Measurements from ENCODE around the gene RAD51AP1.

RAD51AP1 gene

GRCh38 chr12:4545195-4545594, 6.5 kb downstream of the RAD51AP1 start:
- Histone ChIP-seq H3K27ac (ENCODE audit: insufficient read depth, low read depth, low read length, poor library complexity, severe bottlenecking) (no peak overlapping the region), H3K27me3 (ENCODE audit: control insufficient read depth, insufficient read depth, low read length, poor library complexity, severe bottlenecking) (no peaks in the 10 kb centered on the region), H3K4me1 (ENCODE audit: control insufficient read depth, insufficient read depth, low read length) (no peaks in the 10 kb centered on the region), H3K9me3 (ENCODE audit: control insufficient read depth, low read length) (no peaks in the 10 kb centered on the region), H3K36me3 (ENCODE audit: control insufficient read depth, insufficient read depth, low read length) (peaks cover 27% of the 10 kb centered on the region), H3K4me3 (ENCODE audit: insufficient read depth, low read depth, low read length) (no peak overlapping the region)
- WGBS, 2 experiments = 97 to 100% methylated on average over 1 of the region's 1 CpG

GRCh38 chr12:4552191-4552590, 13.5 kb downstream of the RAD51AP1 start:
- H3K36me3 ChIP-seq (ENCODE audit: control insufficient read depth, insufficient read depth, low read length) = peaks cover 32% of the 10 kb centered on the region

GRCh38 chr12:4553943-4554342, 15.3 kb downstream of the RAD51AP1 start:
- H3K27ac ChIP-seq (ENCODE audit: insufficient read depth, low read depth, low read length, poor library complexity, severe bottlenecking) = no peak overlapping the region
- peaks cover 18% of the 10 kb centered on the region for H3K36me3 ChIP-seq (ENCODE audit: control insufficient read depth, insufficient read depth, low read length)
- no peak overlapping the region for H3K4me3 ChIP-seq (ENCODE audit: insufficient read depth, low read depth, low read length)
- no peaks in the 10 kb centered on the region for H3K4me1 ChIP-seq (ENCODE audit: control insufficient read depth, insufficient read depth, low read length)
- no peaks in the 10 kb centered on the region for H3K9me3 ChIP-seq (ENCODE audit: control insufficient read depth, low read length)
- 91 to 97% methylated on average over 4 of the region's 4 CpGs for WGBS, 2 experiments
- H3K27me3 ChIP-seq (ENCODE audit: control insufficient read depth, insufficient read depth, low read length, poor library complexity, severe bottlenecking) = no peaks in the 10 kb centered on the region

More at GRCh38 chr12:4552191-4552590, 13.5 kb downstream of the RAD51AP1 start:
- H3K27me3 ChIP-seq (ENCODE audit: control insufficient read depth, insufficient read depth, low read length, poor library complexity, severe bottlenecking) = no peaks in the 10 kb centered on the region
- H3K9me3 ChIP-seq (ENCODE audit: control insufficient read depth, low read length) = no peaks in the 10 kb centered on the region
- H3K27ac ChIP-seq (ENCODE audit: insufficient read depth, low read depth, low read length, poor library complexity, severe bottlenecking) = no peak overlapping the region
- H3K4me3 ChIP-seq (ENCODE audit: insufficient read depth, low read depth, low read length) = no peak overlapping the region
- H3K4me1 ChIP-seq (ENCODE audit: control insufficient read depth, insufficient read depth, low read length) = no peaks in the 10 kb centered on the region
- WGBS, 2 experiments = 96% methylated on average over 1 of the region's 1 CpG

GRCh38 chr12:4555804-4556203, 17.1 kb downstream of the RAD51AP1 start:
- H3K4me1 ChIP-seq (ENCODE audit: control insufficient read depth, insufficient read depth, low read length) = no peaks in the 10 kb centered on the region
- peaks cover 13% of the 10 kb centered on the region for H3K36me3 ChIP-seq (ENCODE audit: control insufficient read depth, insufficient read depth, low read length)
- H3K27ac ChIP-seq (ENCODE audit: insufficient read depth, low read depth, low read length, poor library complexity, severe bottlenecking) = no peak overlapping the region
- H3K27me3 ChIP-seq (ENCODE audit: control insufficient read depth, insufficient read depth, low read length, poor library complexity, severe bottlenecking) = no peaks in the 10 kb centered on the region
- H3K4me3 ChIP-seq (ENCODE audit: insufficient read depth, low read depth, low read length) = no peak overlapping the region
- H3K9me3 ChIP-seq (ENCODE audit: control insufficient read depth, low read length) = no peaks in the 10 kb centered on the region
- 93 to 95% methylated on average over 2 of the region's 2 CpGs for WGBS, 2 experiments

GRCh38 chr12:4556735-4557530, 18.2 kb downstream of the RAD51AP1 start:
- Histone ChIP-seq H3K27me3 (ENCODE audit: control insufficient read depth, insufficient read depth, low read length, poor library complexity, severe bottlenecking) (no peaks in the 10 kb centered on the region), H3K4me3 (ENCODE audit: insufficient read depth, low read depth, low read length) (no peak overlapping the region), H3K27ac (ENCODE audit: insufficient read depth, low read depth, low read length, poor library complexity, severe bottlenecking) (no peak overlapping the region), H3K9me3 (ENCODE audit: control insufficient read depth, low read length) (no peaks in the 10 kb centered on the region), H3K36me3 (ENCODE audit: control insufficient read depth, insufficient read depth, low read length) (peaks cover 13% of the 10 kb centered on the region), H3K4me1 (ENCODE audit: control insufficient read depth, insufficient read depth, low read length) (peaks cover 4% of the 10 kb centered on the region)
- 72 to 96% methylated on average over 2 of the region's 2 CpGs for WGBS, 2 experiments

- 95 to 96% methylated on average over 5 of the region's 5 CpGs for WGBS, 2 experiments
- Histone ChIP-seq H3K4me1 (ENCODE audit: control insufficient read depth, insufficient read depth, low read length) (peaks cover 4% of the 10 kb centered on the region), H3K27ac (ENCODE audit: insufficient read depth, low read depth, low read length, poor library complexity, severe bottlenecking) (no peak overlapping the region), H3K4me3 (ENCODE audit: insufficient read depth, low read depth, low read length) (no peak overlapping the region), H3K36me3 (ENCODE audit: control insufficient read depth, insufficient read depth, low read length) (peaks cover 11% of the 10 kb centered on the region), H3K27me3 (ENCODE audit: control insufficient read depth, insufficient read depth, low read length, poor library complexity, severe bottlenecking) (peaks cover 3% of the 10 kb centered on the region), H3K9me3 (ENCODE audit: control insufficient read depth, low read length) (no peaks in the 10 kb centered on the region)
Measured at GRCh38 chr12:4557586-4557985, 18.9 kb downstream of the RAD51AP1 start.

- Histone ChIP-seq H3K36me3 (ENCODE audit: control insufficient read depth, insufficient read depth, low read length) (peaks cover 6% of the 10 kb centered on the region), H3K27ac (ENCODE audit: insufficient read depth, low read depth, low read length, poor library complexity, severe bottlenecking) (no peak overlapping the region), H3K4me1 (ENCODE audit: control insufficient read depth, insufficient read depth, low read length) (peaks cover 4% of the 10 kb centered on the region), H3K27me3 (ENCODE audit: control insufficient read depth, insufficient read depth, low read length, poor library complexity, severe bottlenecking) (peaks cover 8% of the 10 kb centered on the region), H3K4me3 (ENCODE audit: insufficient read depth, low read depth, low read length) (no peak overlapping the region), H3K9me3 (ENCODE audit: control insufficient read depth, low read length) (no peaks in the 10 kb centered on the region)
- no CpG with 5 or more reads among the region's 2 CpGs for WGBS, 2 experiments
Measured at GRCh38 chr12:4558171-4558570, 19.5 kb downstream of the RAD51AP1 start.

- peaks cover 12% of the 10 kb centered on the region for H3K27me3 ChIP-seq (ENCODE audit: control insufficient read depth, insufficient read depth, low read length, poor library complexity, severe bottlenecking)
- H3K27ac ChIP-seq (ENCODE audit: insufficient read depth, low read depth, low read length, poor library complexity, severe bottlenecking) = no peak within 1 kb of the TSS
- H3K36me3 ChIP-seq (ENCODE audit: control insufficient read depth, insufficient read depth, low read length) = no peaks in the 10 kb centered on the region
- no peaks in the 10 kb centered on the region for H3K9me3 ChIP-seq (ENCODE audit: control insufficient read depth, low read length)
- peaks cover 4% of the 10 kb centered on the region for H3K4me1 ChIP-seq (ENCODE audit: control insufficient read depth, insufficient read depth, low read length)
- no peak within 1 kb of the TSS for H3K4me3 ChIP-seq (ENCODE audit: insufficient read depth, low read depth, low read length)
- WGBS, 2 experiments = 25% methylated on average over 44 of the region's 44 CpGs
Measured at GRCh38 chr12:4562034-4562657, 23.5 kb downstream of the RAD51AP1 start, which contains the start of gene DYRK4. Gene DYRK4, plus strand, starts transcription at chr12:4562208. Its CDS starts 38 bp downstream, at chr12:4562246.

GRCh38 chr12:4563336-4563735, 24.6 kb downstream of the RAD51AP1 start:
- WGBS, 2 experiments = 91 to 92% methylated on average over 3 of the region's 3 CpGs

GRCh38 chr12:4564818-4565217, 26.1 kb downstream of the RAD51AP1 start:
- Histone ChIP-seq H3K9me3 (ENCODE audit: control insufficient read depth, low read length) (no peaks in the 10 kb centered on the region), H3K27me3 (ENCODE audit: control insufficient read depth, insufficient read depth, low read length, poor library complexity, severe bottlenecking) (peaks cover 12% of the 10 kb centered on the region), H3K27ac (ENCODE audit: insufficient read depth, low read depth, low read length, poor library complexity, severe bottlenecking) (no peak overlapping the region), H3K36me3 (ENCODE audit: control insufficient read depth, insufficient read depth, low read length) (no peaks in the 10 kb centered on the region), H3K4me3 (ENCODE audit: insufficient read depth, low read depth, low read length) (no peak overlapping the region), H3K4me1 (ENCODE audit: control insufficient read depth, insufficient read depth, low read length) (peaks cover 4% of the 10 kb centered on the region)
- 94 to 96% methylated on average over 4 to 5 of the region's 5 CpGs for WGBS, 2 experiments

More at GRCh38 chr12:4563336-4563735, 24.6 kb downstream of the RAD51AP1 start:
- no peaks in the 10 kb centered on the region for H3K36me3 ChIP-seq (ENCODE audit: control insufficient read depth, insufficient read depth, low read length)
- H3K4me3 ChIP-seq (ENCODE audit: insufficient read depth, low read depth, low read length) = no peak overlapping the region
- no peak overlapping the region for H3K27ac ChIP-seq (ENCODE audit: insufficient read depth, low read depth, low read length, poor library complexity, severe bottlenecking)
- H3K9me3 ChIP-seq (ENCODE audit: control insufficient read depth, low read length) = no peaks in the 10 kb centered on the region
- peaks cover 12% of the 10 kb centered on the region for H3K27me3 ChIP-seq (ENCODE audit: control insufficient read depth, insufficient read depth, low read length, poor library complexity, severe bottlenecking)
- H3K4me1 ChIP-seq (ENCODE audit: control insufficient read depth, insufficient read depth, low read length) = peaks cover 4% of the 10 kb centered on the region
